Measurements from ENCODE around the gene PIGC. TPM values are rescaled to one million over a fixed set of nuclear protein-coding genes. Genes with fewer than 3 reads are reported as not detected.

The PIGC gene
- total RNA-seq, 1 experiment from 2014 or later = 17.5 TPM

- no peaks in the 10 kb centered on the region for H3K27me3 Mint-ChIP-seq (ENCODE audit: low read depth)
- no peak overlapping the region for H3K14ac ChIP-seq (ENCODE audit: insufficient read depth, low read length)
- H3K79me2 ChIP-seq (ENCODE audit: insufficient read depth, low read length) = no peaks in the 10 kb centered on the region
- H3T11ph ChIP-seq (ENCODE audit: low read length) = no peak overlapping the region
- no peaks in the 10 kb centered on the region for H3K27me3 ChIP-seq (ENCODE audit: insufficient read depth, low read length)
- H2BK12ac ChIP-seq (ENCODE audit: insufficient read length, low read depth, low read length) = no peak overlapping the region
- no peaks in the 10 kb centered on the region for H3K79me1 ChIP-seq (ENCODE audit: insufficient read depth, low read depth, low read length, poor library complexity, severe bottlenecking)
- H3K27ac Mint-ChIP-seq = no peak overlapping the region
- H2BK20ac ChIP-seq (ENCODE audit: low read depth, low read length, poor library complexity, severe bottlenecking) = no peak overlapping the region
- H3K23ac ChIP-seq (ENCODE audit: insufficient read length, low read depth, low read length) = no peak overlapping the region
- TF ChIP-seq CTCF (conservative IDR thresholded peaks at IDR 0.05) = no peak
- no peak for DNase-seq
- no peak overlapping the region for H2BK15ac ChIP-seq (ENCODE audit: low read depth, low read length)
- H3K27ac ChIP-seq (ENCODE audit: insufficient read length, low read depth, low read length) = no peak overlapping the region
- no peak overlapping the region for H3K56ac ChIP-seq (ENCODE audit: insufficient read length, low read depth, low read length)
- H3K9ac ChIP-seq (ENCODE audit: extremely low read depth, insufficient read length, low read length) = no peak overlapping the region
- H4K5ac ChIP-seq (ENCODE audit: insufficient read length, low read depth, low read length) = no peak overlapping the region
- H3K9me3 Mint-ChIP-seq = no peaks in the 10 kb centered on the region
- no peak overlapping the region for H3K4me2 ChIP-seq (ENCODE audit: insufficient read depth, insufficient read length, low read length)
- no peak overlapping the region for H4K8ac ChIP-seq (replicated peaks; ENCODE audit: insufficient read length, low read depth, low read length)
- H3K9me3 ChIP-seq (ENCODE audit: control insufficient read depth, low read depth, low read length) = no peaks in the 10 kb centered on the region
- H3K18ac ChIP-seq (ENCODE audit: insufficient read length, low read depth, low read length) = no peak overlapping the region
- no peak overlapping the region for H3K4me3 Mint-ChIP-seq
- H2AK5ac ChIP-seq (ENCODE audit: insufficient read length, low read length) = no peak overlapping the region
- peaks cover 6 to 7% of the 10 kb centered on the region in 2 experiments; a peak in 3 of 4 replicates for H3K4me1 Mint-ChIP-seq
- H4K91ac ChIP-seq (ENCODE audit: insufficient read length, low read depth, low read length) = no peak overlapping the region
- H3K4me1 ChIP-seq (ENCODE audit: insufficient read depth, low read length) = no peaks in the 10 kb centered on the region; the same call in 1 of the 2 replicates
- H2AFZ ChIP-seq (ENCODE audit: low read length) = no peak overlapping the region
- no peak overlapping the region for H2BK120ac ChIP-seq (ENCODE audit: low read depth, low read length, poor library complexity, severe bottlenecking)
- H3K36me3 Mint-ChIP-seq (ENCODE audit: insufficient read depth in 1 of 3, low read depth in 3 of 3) = no peaks in the 10 kb centered on the region
- no CpG with 5 or more reads among the region's 2 CpGs for WGBS (ENCODE audit: extremely low coverage, insufficient read length, low lambda C conversion rate)
- H4K20me1 ChIP-seq (ENCODE audit: control insufficient read depth, insufficient read depth, insufficient read length) = no peaks in the 10 kb centered on the region
- no peak overlapping the region for H3K4ac ChIP-seq (ENCODE audit: low read depth, low read length)
- no peaks in the 10 kb centered on the region for H3K23me2 ChIP-seq (ENCODE audit: insufficient read length, low read depth, low read length, poor library complexity, severe bottlenecking)
- H2BK5ac ChIP-seq (ENCODE audit: insufficient read length, low read length) = no peak overlapping the region
Observed at GRCh38 chr1:172477216-172477615, 33.3 kb upstream of the PIGC start.

Data from H9 (cell line).